NCI-H510A treated with DMSO at 0.1 percent for 48 hours (cell line): ENCODE measurements around the gene HRK.
"Not testable (repeated sequence)": the region's sequence is repeated elsewhere in the genome, so short reads cannot be mapped to it uniquely, and the experiment has no call there.

Experiments used
- DNase-seq: peaks from one replicate; lab custom pipeline; 2025; lab: John Stamatoyannopoulos, UW

Gene HRK

GRCh38 chr12:116818948-116819832 is 62.1 kb downstream of the HRK start:
- peak; percentile 96 for DNase-seq

GRCh38 chr12:116818341-116818856 is 62.8 kb downstream of the HRK start:
- DNase-seq, result no peak

GRCh38 chr12:116814766-116815165 is 66.5 kb downstream of the HRK start:
- not testable (repeated sequence) for DNase-seq

DNA sequence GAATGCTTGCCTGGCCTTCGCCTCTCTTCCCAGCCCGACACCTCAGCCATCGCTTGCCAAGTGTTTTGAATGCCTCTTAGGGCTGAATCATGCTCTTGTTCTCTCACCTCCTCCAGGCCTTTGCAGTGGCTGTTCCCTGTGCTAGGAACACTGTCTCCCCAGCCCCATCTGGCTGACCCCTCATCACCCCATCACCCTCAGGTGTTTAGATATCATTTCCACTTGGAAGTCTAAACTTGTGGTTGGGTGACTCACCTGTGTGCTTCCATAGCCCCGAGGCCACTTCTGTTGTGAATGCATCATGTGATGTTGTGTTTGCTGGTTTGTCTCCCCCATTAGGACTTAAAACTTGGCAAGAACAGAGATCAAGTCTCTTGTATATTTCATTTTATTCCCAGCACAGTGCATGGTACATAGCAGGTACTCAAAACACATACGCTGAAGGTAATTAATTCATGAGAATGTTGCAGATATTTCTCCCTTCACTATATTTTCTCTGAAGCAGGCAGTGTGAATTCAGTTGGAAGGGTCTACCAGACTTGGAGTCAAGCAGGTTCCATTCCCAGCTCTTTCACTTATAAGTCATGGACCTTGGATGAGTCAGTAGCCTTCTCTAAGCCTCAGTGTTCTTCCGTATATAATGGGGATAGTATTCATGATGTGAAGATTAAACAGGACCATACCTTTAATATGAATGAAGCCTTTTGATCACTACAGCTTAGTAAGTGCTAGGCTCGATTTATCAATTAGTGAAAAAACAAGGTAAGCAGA is 67.8 kb downstream of the HRK start:
- no peak for DNase-seq

- DNase-seq, result no peak
Measured at GRCh38 chr12:116812238-116812637, 69.0 kb downstream of the HRK start.

DNA sequence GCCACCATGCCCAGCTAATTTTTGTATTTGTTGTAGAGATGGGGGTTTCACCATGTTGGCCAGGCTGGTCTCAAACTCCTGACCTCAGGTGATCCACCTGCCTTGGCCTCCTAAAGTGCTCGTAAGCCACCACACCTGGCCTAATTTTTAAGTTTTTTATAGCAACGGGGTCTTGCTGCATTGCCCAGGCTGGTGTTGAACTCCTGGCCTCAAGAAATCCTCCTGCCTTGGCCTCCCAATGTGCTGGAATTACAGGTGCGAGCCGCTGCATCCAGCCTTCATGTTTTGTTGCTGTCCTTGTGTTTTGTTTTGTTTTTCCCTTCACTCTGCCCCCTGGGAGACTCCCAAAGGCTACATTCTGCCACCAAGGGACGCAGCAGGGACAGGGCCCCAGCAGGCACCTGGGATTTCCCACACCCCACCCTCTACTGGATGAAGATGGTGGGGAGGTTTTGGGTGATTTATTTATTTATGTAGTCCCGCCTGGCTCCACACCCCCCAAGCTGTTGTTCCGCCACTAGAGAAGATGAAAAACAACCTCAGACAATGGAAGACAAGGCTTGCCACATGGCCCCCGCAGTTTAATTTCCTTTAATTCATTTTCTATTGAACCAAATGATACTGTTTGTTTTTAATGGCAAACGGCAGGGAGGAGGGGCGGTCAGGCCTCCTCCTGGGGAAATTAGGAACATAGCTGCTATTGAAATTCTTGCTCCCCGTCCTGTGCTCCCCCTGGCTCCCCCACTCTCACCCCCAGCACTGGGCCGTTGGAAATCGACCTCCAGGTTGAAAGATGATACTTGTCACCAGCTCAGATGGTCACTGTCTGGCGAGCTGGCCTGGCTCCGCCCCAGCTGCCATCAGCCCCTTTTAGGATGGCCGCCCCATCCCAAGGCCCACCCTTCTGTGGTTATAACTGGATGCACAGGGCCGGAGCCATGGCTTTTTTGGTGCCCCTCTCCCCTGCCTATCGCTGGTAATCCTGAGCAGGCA is 72.8 kb downstream of the HRK start:
- DNase-seq, result no peak

DNA sequence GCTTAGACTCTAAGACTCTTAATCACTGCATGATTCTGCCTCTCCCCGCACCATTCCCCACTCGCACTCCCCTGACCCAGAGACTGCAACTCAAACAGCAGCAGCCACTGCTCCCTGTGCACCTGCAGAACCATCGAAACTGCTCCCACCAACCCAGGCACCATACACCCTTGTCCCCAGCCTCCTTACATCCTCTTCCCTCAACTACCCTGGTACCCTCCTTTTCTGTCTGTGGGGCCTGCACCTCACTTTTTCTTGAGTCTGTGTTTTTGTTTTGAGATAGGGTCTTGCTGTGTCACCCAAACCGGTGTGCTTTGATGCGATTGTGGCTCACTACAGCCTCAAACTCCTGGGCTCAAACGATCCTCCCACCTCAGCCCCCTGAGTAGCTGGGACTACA is 73.7 kb downstream of the HRK start:
- DNase-seq, result no peak

GRCh38 chr12:116806845-116807440 is 74.3 kb downstream of the HRK start:
- DNase-seq, result no peak
